ENCODE data around the gene HS6ST1. TPM values are rescaled to one million over a fixed set of nuclear protein-coding genes. Genes with fewer than 3 reads are reported as not detected.
"Not testable (repeated sequence)": the region's sequence is repeated elsewhere in the genome, so short reads cannot be mapped to it uniquely, and the experiment has no call there.

Gene HS6ST1
- total RNA-seq, 3 donors from 2014 or later: 23.9 to 32.3 (median 28.2) TPM

- no peak for DNase-seq
- Mint-ChIP-seq H3K4me3 (no peak overlapping the region), H3K9me3 (peaks cover 12% of the 10 kb centered on the region), H3K36me3 (ENCODE audit: insufficient read depth) (peaks cover 23% of the 10 kb centered on the region), H3K4me1 (ENCODE audit: low read depth) (peaks cover 8% of the 10 kb centered on the region), H3K27me3 (ENCODE audit: low read depth) (no peaks in the 10 kb centered on the region)
- ATAC-seq: no peak
These were observed 45.8 kb downstream of the HS6ST1 start for GRCh38 chr2:128272601-128273468.

- Mint-ChIP-seq H3K27me3 (ENCODE audit: low read depth) (no peaks in the 10 kb centered on the region), H3K36me3 (ENCODE audit: insufficient read depth) (peaks cover 23% of the 10 kb centered on the region), H3K4me1 (ENCODE audit: low read depth) (peaks cover 8% of the 10 kb centered on the region), H3K4me3 (no peak overlapping the region), H3K9me3 (peaks cover 12% of the 10 kb centered on the region)
- ATAC-seq (no peak), DNase-seq (no peak)
These were observed 46.6 kb downstream of the HS6ST1 start for GRCh38 chr2:128271911-128272600.

GRCh38 chr2:128271597-128271910 is 47.1 kb downstream of the HS6ST1 start:
- peaks cover 22% of the 10 kb centered on the region for H3K36me3 Mint-ChIP-seq (ENCODE audit: insufficient read depth)
- H3K4me1 Mint-ChIP-seq (ENCODE audit: low read depth): peaks cover 8% of the 10 kb centered on the region
- ATAC-seq: no peak

GRCh38 chr2:128270672-128271596 is 47.7 kb downstream of the HS6ST1 start:
- peaks cover 8% of the 10 kb centered on the region for H3K4me1 Mint-ChIP-seq (ENCODE audit: low read depth)
- H3K4me3 Mint-ChIP-seq: no peak overlapping the region
- no peak for ATAC-seq
- H3K27me3 Mint-ChIP-seq (ENCODE audit: low read depth): no peaks in the 10 kb centered on the region
- DNase-seq: no peak
- peaks cover 16% of the 10 kb centered on the region for H3K36me3 Mint-ChIP-seq (ENCODE audit: insufficient read depth)
- H3K9me3 Mint-ChIP-seq: peaks cover 12% of the 10 kb centered on the region

More at GRCh38 chr2:128271597-128271910, 47.1 kb downstream of the HS6ST1 start:
- H3K9me3 Mint-ChIP-seq: peaks cover 12% of the 10 kb centered on the region
- H3K27me3 Mint-ChIP-seq (ENCODE audit: low read depth): no peaks in the 10 kb centered on the region
- DNase-seq: no peak
- H3K4me3 Mint-ChIP-seq: no peak overlapping the region

GRCh38 chr2:128269990-128270671 is 48.5 kb downstream of the HS6ST1 start:
- DNase-seq (no peak), ATAC-seq (no peak)
- peaks cover 9% of the 10 kb centered on the region for H3K9me3 Mint-ChIP-seq
- no peaks in the 10 kb centered on the region for H3K27me3 Mint-ChIP-seq (ENCODE audit: low read depth)
- H3K36me3 Mint-ChIP-seq (ENCODE audit: insufficient read depth): peaks cover 9% of the 10 kb centered on the region
- H3K4me1 Mint-ChIP-seq (ENCODE audit: low read depth): peaks cover 8% of the 10 kb centered on the region
- no peak overlapping the region for H3K4me3 Mint-ChIP-seq

- Mint-ChIP-seq H3K9me3 (peaks cover 5% of the 10 kb centered on the region), H3K27me3 (ENCODE audit: low read depth) (no peaks in the 10 kb centered on the region), H3K4me1 (ENCODE audit: low read depth) (peaks cover 8% of the 10 kb centered on the region), H3K4me3 (no peak overlapping the region), H3K36me3 (ENCODE audit: insufficient read depth) (peaks cover 5% of the 10 kb centered on the region)
- no peak for DNase-seq
- no peak for ATAC-seq
These were observed 49.3 kb downstream of the HS6ST1 start for GRCh38 chr2:128269063-128269989.

GRCh38 chr2:128268611-128269010 is 50.1 kb downstream of the HS6ST1 start:
- not testable (repeated sequence) for H3K4me3 Mint-ChIP-seq; H3K36me3 Mint-ChIP-seq (ENCODE audit: insufficient read depth); DNase-seq; H3K27me3 Mint-ChIP-seq (ENCODE audit: low read depth); H3K4me1 Mint-ChIP-seq (ENCODE audit: low read depth); ATAC-seq; H3K9me3 Mint-ChIP-seq

GRCh38 chr2:128268145-128268544 is 50.5 kb downstream of the HS6ST1 start:
- not testable (repeated sequence) for H3K4me3 Mint-ChIP-seq; ATAC-seq; DNase-seq; H3K36me3 Mint-ChIP-seq (ENCODE audit: insufficient read depth); H3K4me1 Mint-ChIP-seq (ENCODE audit: low read depth); H3K27me3 Mint-ChIP-seq (ENCODE audit: low read depth); H3K9me3 Mint-ChIP-seq

GRCh38 chr2:128267649-128268048 is 51.0 kb downstream of the HS6ST1 start:
- H3K27me3 Mint-ChIP-seq (ENCODE audit: low read depth); H3K4me3 Mint-ChIP-seq; H3K9me3 Mint-ChIP-seq; H3K36me3 Mint-ChIP-seq (ENCODE audit: insufficient read depth); H3K4me1 Mint-ChIP-seq (ENCODE audit: low read depth); ATAC-seq; DNase-seq: not testable (repeated sequence)

- H3K4me3 Mint-ChIP-seq; H3K4me1 Mint-ChIP-seq (ENCODE audit: low read depth); DNase-seq; H3K36me3 Mint-ChIP-seq (ENCODE audit: insufficient read depth); H3K27me3 Mint-ChIP-seq (ENCODE audit: low read depth); ATAC-seq; H3K9me3 Mint-ChIP-seq: not testable (repeated sequence)
These were observed 51.5 kb downstream of the HS6ST1 start for GRCh38 chr2:128267197-128267596.

- ATAC-seq; H3K4me1 Mint-ChIP-seq (ENCODE audit: low read depth); DNase-seq; H3K36me3 Mint-ChIP-seq (ENCODE audit: insufficient read depth); H3K27me3 Mint-ChIP-seq (ENCODE audit: low read depth); H3K4me3 Mint-ChIP-seq; H3K9me3 Mint-ChIP-seq: not testable (repeated sequence)
These were observed 52.2 kb downstream of the HS6ST1 start for GRCh38 chr2:128266463-128266862.

- H3K27me3 Mint-ChIP-seq (ENCODE audit: low read depth): not testable (repeated sequence)
These were observed 53.1 kb downstream of the HS6ST1 start for GRCh38 chr2:128265608-128265993.

More at GRCh38 chr2:128265608-128265993, 53.1 kb downstream of the HS6ST1 start:
- H3K4me3 Mint-ChIP-seq; H3K9me3 Mint-ChIP-seq; ATAC-seq; H3K36me3 Mint-ChIP-seq (ENCODE audit: insufficient read depth); DNase-seq; H3K4me1 Mint-ChIP-seq (ENCODE audit: low read depth): not testable (repeated sequence)
